ENCODE data around the gene CNTN4. TPM values are rescaled to one million over a fixed set of nuclear protein-coding genes. Genes with fewer than 3 reads are reported as not detected.

Gene CNTN4
- total and polyA plus RNA-seq, 2 experiments from 2014 or later, result 0.91 to 4.0 TPM

DNA sequence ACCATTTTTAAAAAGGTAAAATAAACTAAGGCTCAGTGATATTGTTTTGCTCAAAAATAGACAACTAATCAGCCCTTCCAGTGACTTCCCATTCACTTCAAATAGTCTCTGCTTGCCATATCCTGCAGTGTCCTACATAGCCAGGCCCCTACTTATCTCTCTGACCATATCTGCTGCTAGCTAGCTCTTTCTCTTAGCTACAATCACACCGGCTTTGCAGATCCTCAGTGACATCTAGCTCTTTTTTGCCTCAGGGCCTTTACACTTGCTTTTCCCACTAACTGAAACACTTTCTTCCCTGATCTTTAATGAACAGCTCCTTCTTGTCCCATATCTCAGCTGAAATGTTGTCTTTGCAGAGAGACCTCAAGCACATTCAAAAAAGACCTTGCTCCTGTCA is 850.2 kb downstream of the CNTN4 start (continued):
- TF ChIP-seq, protein P1, sequence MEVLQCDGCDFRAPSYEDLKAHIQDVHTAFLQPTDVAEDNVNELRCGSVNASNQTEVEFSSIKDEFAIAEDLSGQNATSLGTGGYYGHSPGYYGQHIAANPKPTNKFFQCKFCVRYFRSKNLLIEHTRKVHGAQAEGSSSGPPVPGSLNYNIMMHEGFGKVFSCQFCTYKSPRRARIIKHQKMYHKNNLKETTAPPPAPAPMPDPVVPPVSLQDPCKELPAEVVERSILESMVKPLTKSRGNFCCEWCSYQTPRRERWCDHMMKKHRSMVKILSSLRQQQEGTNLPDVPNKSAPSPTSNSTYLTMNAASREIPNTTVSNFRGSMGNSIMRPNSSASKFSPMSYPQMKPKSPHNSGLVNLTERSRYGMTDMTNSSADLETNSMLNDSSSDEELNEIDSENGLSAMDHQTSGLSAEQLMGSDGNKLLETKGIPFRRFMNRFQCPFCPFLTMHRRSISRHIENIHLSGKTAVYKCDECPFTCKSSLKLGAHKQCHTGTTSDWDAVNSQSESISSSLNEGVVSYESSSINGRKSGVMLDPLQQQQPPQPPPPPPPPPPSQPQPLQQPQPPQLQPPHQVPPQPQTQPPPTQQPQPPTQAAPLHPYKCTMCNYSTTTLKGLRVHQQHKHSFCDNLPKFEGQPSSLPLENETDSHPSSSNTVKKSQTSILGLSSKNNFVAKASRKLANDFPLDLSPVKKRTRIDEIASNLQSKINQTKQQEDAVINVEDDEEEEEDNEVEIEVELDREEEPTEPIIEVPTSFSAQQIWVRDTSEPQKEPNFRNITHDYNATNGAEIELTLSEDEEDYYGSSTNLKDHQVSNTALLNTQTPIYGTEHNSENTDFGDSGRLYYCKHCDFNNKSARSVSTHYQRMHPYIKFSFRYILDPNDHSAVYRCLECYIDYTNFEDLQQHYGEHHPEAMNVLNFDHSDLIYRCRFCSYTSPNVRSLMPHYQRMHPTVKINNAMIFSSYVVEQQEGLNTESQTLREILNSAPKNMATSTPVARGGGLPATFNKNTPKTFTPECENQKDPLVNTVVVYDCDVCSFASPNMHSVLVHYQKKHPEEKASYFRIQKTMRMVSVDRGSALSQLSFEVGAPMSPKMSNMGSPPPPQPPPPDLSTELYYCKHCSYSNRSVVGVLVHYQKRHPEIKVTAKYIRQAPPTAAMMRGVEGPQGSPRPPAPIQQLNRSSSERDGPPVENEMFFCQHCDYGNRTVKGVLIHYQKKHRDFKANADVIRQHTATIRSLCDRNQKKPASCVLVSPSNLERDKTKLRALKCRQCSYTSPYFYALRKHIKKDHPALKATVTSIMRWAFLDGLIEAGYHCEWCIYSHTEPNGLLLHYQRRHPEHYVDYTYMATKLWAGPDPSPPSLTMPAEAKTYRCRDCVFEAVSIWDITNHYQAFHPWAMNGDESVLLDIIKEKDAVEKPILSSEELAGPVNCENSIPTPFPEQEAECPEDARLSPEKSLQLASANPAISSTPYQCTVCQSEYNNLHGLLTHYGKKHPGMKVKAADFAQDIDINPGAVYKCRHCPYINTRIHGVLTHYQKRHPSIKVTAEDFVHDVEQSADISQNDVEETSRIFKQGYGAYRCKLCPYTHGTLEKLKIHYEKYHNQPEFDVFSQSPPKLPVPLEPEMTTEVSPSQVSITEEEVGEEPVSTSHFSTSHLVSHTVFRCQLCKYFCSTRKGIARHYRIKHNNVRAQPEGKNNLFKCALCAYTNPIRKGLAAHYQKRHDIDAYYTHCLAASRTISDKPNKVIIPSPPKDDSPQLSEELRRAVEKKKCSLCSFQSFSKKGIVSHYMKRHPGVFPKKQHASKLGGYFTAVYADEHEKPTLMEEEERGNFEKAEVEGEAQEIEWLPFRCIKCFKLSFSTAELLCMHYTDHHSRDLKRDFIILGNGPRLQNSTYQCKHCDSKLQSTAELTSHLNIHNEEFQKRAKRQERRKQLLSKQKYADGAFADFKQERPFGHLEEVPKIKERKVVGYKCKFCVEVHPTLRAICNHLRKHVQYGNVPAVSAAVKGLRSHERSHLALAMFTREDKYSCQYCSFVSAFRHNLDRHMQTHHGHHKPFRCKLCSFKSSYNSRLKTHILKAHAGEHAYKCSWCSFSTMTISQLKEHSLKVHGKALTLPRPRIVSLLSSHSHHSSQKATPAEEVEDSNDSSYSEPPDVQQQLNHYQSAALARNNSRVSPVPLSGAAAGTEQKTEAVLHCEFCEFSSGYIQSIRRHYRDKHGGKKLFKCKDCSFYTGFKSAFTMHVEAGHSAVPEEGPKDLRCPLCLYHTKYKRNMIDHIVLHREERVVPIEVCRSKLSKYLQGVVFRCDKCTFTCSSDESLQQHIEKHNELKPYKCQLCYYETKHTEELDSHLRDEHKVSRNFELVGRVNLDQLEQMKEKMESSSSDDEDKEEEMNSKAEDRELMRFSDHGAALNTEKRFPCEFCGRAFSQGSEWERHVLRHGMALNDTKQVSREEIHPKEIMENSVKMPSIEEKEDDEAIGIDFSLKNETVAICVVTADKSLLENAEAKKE (CRISPR knock-in tag; IDR thresholded peaks at IDR 0.05), result no peak

DNA sequence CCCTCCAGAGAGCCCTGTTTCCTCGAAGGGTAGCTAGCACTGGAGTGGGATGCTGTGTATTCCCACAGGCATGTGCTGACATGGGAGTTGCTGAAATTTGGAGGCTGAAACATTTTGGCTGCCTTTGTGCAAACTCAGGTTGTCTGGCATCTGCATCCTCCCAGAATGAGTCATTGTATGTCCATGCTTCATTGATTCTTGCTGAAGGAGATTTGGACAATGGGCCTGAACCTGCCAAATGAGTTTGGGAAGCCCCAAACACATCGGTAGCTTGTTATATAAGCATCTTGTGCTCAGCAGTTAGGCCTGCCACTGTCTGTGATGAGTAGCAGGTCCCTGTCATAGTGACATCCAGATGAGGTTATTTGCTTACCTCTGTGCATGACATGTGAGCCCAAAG is 851.5 kb downstream of the CNTN4 start:
- Mint-ChIP-seq H3K27me3 (ENCODE audit: insufficient read depth, low read depth, poor library complexity) (no peaks in the 10 kb centered on the region), H3K4me3 (no peak overlapping the region)
- TF ChIP-seq NANOG (IDR thresholded peaks at IDR 0.05; ENCODE audit: borderline replicate concordance) (no peak), STAT1 (IDR thresholded peaks at IDR 0.05; ENCODE audit: unreplicated experiment) (no peak), POLR2AphosphoS5 (IDR thresholded peaks at IDR 0.05; ENCODE audit: low read depth) (no peak), EZH2 (IDR thresholded peaks at IDR 0.05; ENCODE audit: low read depth, unreplicated experiment) (no peak), CTCF (conservative IDR thresholded peaks at IDR 0.05; ENCODE audit: low read depth in 2 of 2) (no peak), CREB1 (CRISPR knock-in tag; IDR thresholded peaks at IDR 0.05; ENCODE audit: low read depth) (no peak), ZNF331 (CRISPR knock-in tag; IDR thresholded peaks at IDR 0.05; ENCODE audit: low read depth) (no peak)
- TF ChIP-seq, protein P1 (CRISPR knock-in tag; IDR thresholded peaks at IDR 0.05), result no peak

More for the DNA sequence above, 851.5 kb downstream of the CNTN4 start:
- Histone ChIP-seq H3F3A (replicated peaks; ENCODE audit: low read depth) (no peaks in the 10 kb centered on the region), H2AFZ (no peak overlapping the region), H3K27ac (ENCODE audit: low read depth) (no peak overlapping the region), H4K20me1 (replicated peaks; ENCODE audit: insufficient read depth) (no peaks in the 10 kb centered on the region), H3K4me2 (no peak overlapping the region), H3K4me1 (ENCODE audit: insufficient read depth) (no peaks in the 10 kb centered on the region), H3K27me3 (ENCODE audit: insufficient read depth) (no peaks in the 10 kb centered on the region), H3K4me3 (no peak overlapping the region), H3K9me2 (ENCODE audit: insufficient read depth) (peaks cover 3% of the 10 kb centered on the region; the same call in 1 of the 2 replicates), H3K36me3 (ENCODE audit: insufficient read depth) (no peaks in the 10 kb centered on the region), H3K79me2 (replicated peaks; ENCODE audit: insufficient read depth) (no peaks in the 10 kb centered on the region)
- DNase-seq (ENCODE audit: low spot score) (no peak), ATAC-seq (no peak)
- H3K36me3 Mint-ChIP-seq (ENCODE audit: low read depth), result peaks cover 23% of the 10 kb centered on the region
- peaks cover 97% of the 10 kb centered on the region for H3K9me3 Mint-ChIP-seq
- H3K4me1 Mint-ChIP-seq, result no peaks in the 10 kb centered on the region
- no peak overlapping the region for H3K27ac Mint-ChIP-seq

Measured in GM23338 (cell line).